Subcutaneous abdominal adipose tissue (tissue), 5 donors: ENCODE measurements around the gene TMEM8B.
A peak's percentile ranks its signal among the peaks of the same experiment; 100 is the strongest.

Experiments
- H3K27ac ChIP-seq: one replicate; pipeline ENCODE4 v1.7.0; 2013; ENCODE audit warnings: low read depth, mild to moderate bottlenecking, inconsistent platforms, low read length, moderate library complexity
- H3K27me3 ChIP-seq, 5 donors: one replicate each; pipeline ENCODE4 v1.7.0; 2013; ENCODE audit warnings: low read length in 5 of 5, inconsistent platforms in 1 of 5; ENCODE audit not compliant: control insufficient read depth in 5 of 5, insufficient read depth in 4 of 5
- H3K36me3 ChIP-seq, 5 donors: one replicate each; pipeline ENCODE4 v1.7.0; 2013; ENCODE audit warnings: low read length in 5 of 5; ENCODE audit not compliant: control insufficient read depth in 5 of 5, insufficient read depth in 5 of 5
- H3K4me1 ChIP-seq, 5 donors: one replicate each; pipeline ENCODE4 v1.7.0; 2013; ENCODE audit warnings: low read length in 5 of 5, mild to moderate bottlenecking in 3 of 5, moderate library complexity in 1 of 5; ENCODE audit not compliant: control insufficient read depth in 5 of 5, insufficient read depth in 5 of 5
- H3K4me3 ChIP-seq, 5 donors: one replicate each; pipeline ENCODE4 v1.7.0; 2013; ENCODE audit warnings: low read length in 5 of 5, low read depth in 1 of 5
- H3K9ac ChIP-seq, 5 donors: one replicate each; pipeline ENCODE4 v1.7.0; 2013; ENCODE audit warnings: low read length in 5 of 5, mild to moderate bottlenecking in 4 of 5, moderate library complexity in 3 of 5
- H3K9me3 ChIP-seq, 5 donors: one replicate each; pipeline ENCODE4 v1.7.0; 2013; ENCODE audit warnings: low read length in 5 of 5; ENCODE audit not compliant: control insufficient read depth in 5 of 5
- donor health status: healthy.
- donor health status: healthy.
- donor health status: healthy.
- donor health status: healthy.
- donor health status: healthy.

The TMEM8B gene

GRCh38 chr9:35792826-35793225 is 36.2 kb upstream of the TMEM8B start:
- Histone ChIP-seq H3K36me3 (no peaks in the 10 kb centered on the region), H3K27ac (no peak overlapping the region), H3K9me3 (no peaks in the 10 kb centered on the region), H3K9ac (peak overlapping the region in 3 of 5 donors; percentile 5 to 65 (median 33)), H3K4me3 (peak overlapping the region; percentile 10 to 51 (median 39)), H3K4me1 (peaks cover 0 to 44% (median 41%) of the 10 kb centered on the region in 5 donors), H3K27me3 (no peaks in the 10 kb centered on the region)

GRCh38 chr9:35793461-35793860 is 35.6 kb upstream of the TMEM8B start:
- Histone ChIP-seq H3K4me1 (peaks cover 0 to 44% (median 41%) of the 10 kb centered on the region in 5 donors), H3K9ac (peak overlapping the region in 3 of 5 donors; percentile 33 to 54 (median 48)), H3K36me3 (no peaks in the 10 kb centered on the region), H3K9me3 (no peaks in the 10 kb centered on the region), H3K27me3 (no peaks in the 10 kb centered on the region), H3K27ac (no peak overlapping the region), H3K4me3 (peak overlapping the region in 3 of 5 donors; percentile 10 to 41 (median 27))

DNA sequence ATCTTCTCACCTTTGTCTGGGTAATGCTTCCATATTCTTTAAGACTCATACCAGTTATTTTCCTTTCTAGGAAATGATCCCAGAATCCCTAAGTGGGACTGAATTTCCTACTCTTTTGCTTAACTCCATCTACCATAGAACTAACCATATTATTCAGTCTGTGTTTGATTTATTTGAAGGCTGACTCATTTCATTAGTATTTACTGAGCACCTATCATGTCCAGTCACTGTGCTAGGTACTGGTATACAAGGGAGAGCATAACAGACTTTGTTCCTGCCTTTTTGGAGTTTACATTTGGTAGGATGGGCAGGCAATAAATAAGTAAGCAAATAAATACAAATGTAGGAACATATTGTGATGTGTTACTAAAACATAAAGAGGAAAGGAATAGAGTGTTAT is 33.3 kb upstream of the TMEM8B start:
- Histone ChIP-seq H3K27me3 (no peaks in the 10 kb centered on the region), H3K4me1 (peaks cover 0 to 39% (median 35%) of the 10 kb centered on the region in 5 donors), H3K27ac (no peak overlapping the region), H3K9me3 (no peaks in the 10 kb centered on the region), H3K4me3 (no peak overlapping the region), H3K9ac (no peak overlapping the region), H3K36me3 (peaks cover 0 to 12% (median 9%) of the 10 kb centered on the region in 5 donors)

DNA sequence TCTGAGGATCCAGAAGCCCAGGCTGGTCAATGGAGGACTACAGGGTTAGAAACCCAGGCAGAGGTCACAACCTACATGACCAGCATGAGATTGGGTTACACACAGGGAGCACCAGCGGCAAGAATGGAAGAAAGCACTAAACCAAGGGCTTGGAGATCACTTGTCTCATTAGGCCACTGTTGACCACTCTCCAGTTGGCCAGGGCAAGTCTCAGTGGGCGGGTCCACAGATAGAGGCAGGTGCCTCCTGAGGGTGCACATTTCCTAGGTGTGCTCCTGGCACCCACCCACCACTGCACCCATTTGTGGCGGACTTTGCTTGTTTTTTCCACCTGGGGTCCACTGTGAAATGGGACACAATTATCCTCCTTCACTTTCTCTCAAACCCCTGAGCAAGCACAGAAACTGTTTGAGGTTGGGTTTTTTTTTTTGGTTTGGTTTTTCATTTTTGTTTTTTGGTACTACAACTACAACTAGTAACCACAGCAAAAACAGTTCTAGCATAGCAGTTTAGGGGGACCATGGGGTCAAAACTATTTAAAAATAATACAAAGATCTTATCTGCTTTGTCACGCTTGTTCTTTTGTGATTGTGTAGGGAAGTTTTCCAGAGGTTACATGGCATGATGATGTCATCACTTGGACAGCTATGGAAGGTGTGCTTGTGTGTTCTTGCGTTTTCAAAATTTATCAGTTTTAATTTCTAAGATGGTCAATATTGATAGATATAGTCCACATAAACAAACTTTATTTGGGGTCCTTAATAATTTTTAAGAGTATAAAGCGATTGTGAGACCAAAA is 31.5 kb upstream of the TMEM8B start:
- Histone ChIP-seq H3K27me3 (no peaks in the 10 kb centered on the region), H3K9me3 (no peaks in the 10 kb centered on the region), H3K4me1 (peaks cover 0 to 30% (median 26%) of the 10 kb centered on the region in 5 donors), H3K4me3 (no peak overlapping the region), H3K9ac (no peak overlapping the region), H3K36me3 (peaks cover 2 to 30% (median 25%) of the 10 kb centered on the region in 5 donors), H3K27ac (no peak overlapping the region)

- no peak overlapping the region for H3K4me3 ChIP-seq
- no peaks in the 10 kb centered on the region for H3K9me3 ChIP-seq
- H3K4me1 ChIP-seq = peaks cover 0 to 17% (median 13%) of the 10 kb centered on the region in 5 donors
These were observed 30.2 kb upstream of the TMEM8B start for GRCh38 chr9:35798658-35799374.

DNA sequence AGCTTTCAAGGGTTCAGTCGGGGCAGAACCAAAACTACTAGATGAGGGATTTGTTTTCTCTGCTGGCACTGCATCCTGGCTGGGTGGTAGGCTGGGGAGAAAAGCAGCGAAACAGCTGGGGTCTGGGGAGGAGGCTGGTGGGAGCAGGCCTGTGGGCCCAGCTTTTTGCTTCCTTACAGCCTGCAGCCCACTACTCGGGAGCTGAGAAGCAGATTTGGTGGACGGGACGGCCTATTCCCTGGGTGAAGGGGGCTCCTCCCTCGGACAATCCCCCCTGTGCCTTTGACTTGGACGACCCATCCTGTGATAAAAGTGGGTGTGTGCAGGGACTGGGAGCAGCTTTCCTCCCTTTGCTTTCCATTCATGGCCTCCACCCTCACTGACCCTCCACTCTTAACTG is 28.5 kb upstream of the TMEM8B start:
- Histone ChIP-seq H3K27ac (no peak overlapping the region), H3K36me3 (peaks cover 10 to 44% (median 33%) of the 10 kb centered on the region in 5 donors), H3K9ac (no peak overlapping the region), H3K4me3 (no peak overlapping the region), H3K9me3 (no peaks in the 10 kb centered on the region), H3K4me1 (no peaks in the 10 kb centered on the region), H3K27me3 (no peaks in the 10 kb centered on the region)

More at GRCh38 chr9:35798658-35799374, 30.2 kb upstream of the TMEM8B start:
- Histone ChIP-seq H3K27me3 (no peaks in the 10 kb centered on the region), H3K36me3 (peaks cover 10 to 37% (median 28%) of the 10 kb centered on the region in 5 donors), H3K27ac (no peak overlapping the region), H3K9ac (no peak overlapping the region)

GRCh38 chr9:35801328-35802128 is 27.5 kb upstream of the TMEM8B start:
- H3K9me3 ChIP-seq = no peaks in the 10 kb centered on the region
- H3K27ac ChIP-seq = no peak overlapping the region
- no peaks in the 10 kb centered on the region for H3K4me1 ChIP-seq
- no peak overlapping the region for H3K9ac ChIP-seq
- H3K36me3 ChIP-seq = peaks cover 10 to 54% (median 43%) of the 10 kb centered on the region in 5 donors
- no peaks in the 10 kb centered on the region for H3K27me3 ChIP-seq
- no peak overlapping the region for H3K4me3 ChIP-seq

DNA sequence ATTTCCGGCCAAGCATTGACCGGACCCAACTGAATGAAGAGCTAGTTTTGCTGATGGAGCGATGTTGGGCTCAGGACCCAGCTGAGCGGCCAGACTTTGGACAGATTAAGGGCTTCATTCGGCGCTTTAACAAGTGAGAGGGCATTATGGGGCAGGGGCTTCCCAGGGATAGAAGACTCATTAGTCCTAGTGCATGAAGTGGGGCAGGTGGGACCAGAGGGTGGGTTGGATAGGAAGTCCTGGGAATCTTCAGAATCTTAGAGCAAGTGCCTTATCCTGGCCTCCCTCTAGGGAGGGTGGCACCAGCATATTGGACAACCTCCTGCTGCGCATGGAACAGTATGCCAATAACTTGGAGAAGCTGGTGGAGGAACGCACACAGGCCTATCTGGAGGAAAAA is 22.9 kb upstream of the TMEM8B start:
- Histone ChIP-seq H3K4me3 (no peak overlapping the region), H3K4me1 (peaks cover 0 to 2% (median 2%) of the 10 kb centered on the region in 5 donors), H3K9me3 (no peaks in the 10 kb centered on the region), H3K36me3 (peaks cover 19 to 72% (median 56%) of the 10 kb centered on the region in 5 donors), H3K27me3 (no peaks in the 10 kb centered on the region), H3K9ac (no peak overlapping the region), H3K27ac (no peak overlapping the region)

DNA sequence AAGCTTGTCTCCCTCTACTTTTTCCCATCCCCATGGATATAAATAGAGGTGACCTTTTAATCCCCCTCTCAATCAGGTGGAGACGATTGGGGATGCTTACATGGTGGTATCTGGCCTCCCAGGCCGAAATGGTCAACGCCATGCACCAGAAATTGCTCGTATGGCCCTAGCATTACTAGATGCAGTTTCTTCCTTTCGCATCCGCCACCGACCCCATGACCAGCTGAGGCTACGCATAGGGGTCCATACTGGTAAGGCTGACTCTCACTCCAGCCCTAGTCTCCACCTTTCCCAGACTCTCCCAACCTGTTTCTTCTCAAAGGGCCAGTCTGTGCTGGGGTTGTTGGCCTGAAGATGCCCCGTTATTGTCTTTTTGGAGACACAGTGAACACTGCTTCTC is 20.6 kb upstream of the TMEM8B start:
- H3K27me3 ChIP-seq = no peaks in the 10 kb centered on the region
- H3K4me1 ChIP-seq = peaks cover under 1 to 26% (median 25%) of the 10 kb centered on the region in 5 donors
- no peaks in the 10 kb centered on the region for H3K9me3 ChIP-seq
- no peak overlapping the region for H3K9ac ChIP-seq
- no peak overlapping the region for H3K4me3 ChIP-seq
- peaks cover 13 to 52% (median 38%) of the 10 kb centered on the region in 5 donors for H3K36me3 ChIP-seq
- no peak overlapping the region for H3K27ac ChIP-seq
